GM21390 (cell line): ENCODE measurements around the gene GDF2.

ENCODE experiments used
- ATAC-seq: cut with Tn5 transposase; IDR thresholded peaks from one replicate; pipeline ENCODE4 v1.9.1; 2021; ENCODE audit not compliant: unreplicated experiment

The GDF2 gene

GRCh38 chr10:47322300-47323061 is at the start of gene GDF2:
GDF2 (plus strand) TSS chr10:47322454; CDS start chr10:47322669, 215 bp downstream.
- no peak for ATAC-seq

DNA sequence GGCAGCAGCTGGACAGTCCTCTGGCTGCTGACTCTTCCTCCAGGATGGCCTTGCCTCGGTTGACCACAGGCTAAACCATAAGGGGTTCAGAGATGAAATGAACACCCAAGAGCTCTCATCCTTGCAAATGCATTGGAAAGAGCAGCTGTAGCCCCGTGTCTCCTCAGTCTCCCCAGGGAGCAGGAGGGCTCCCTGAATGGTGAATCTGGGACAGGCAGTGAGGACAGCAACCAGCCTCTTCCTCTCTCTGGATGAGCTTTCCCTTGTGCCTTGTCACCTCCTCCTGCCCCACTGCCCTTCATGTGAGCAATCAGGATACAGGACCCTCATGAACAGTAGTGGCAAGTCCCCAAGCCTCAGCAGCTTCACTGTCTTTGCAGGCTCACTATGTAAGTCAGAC is 46.2 kb upstream of the GDF2 start:
- ATAC-seq: no peak

DNA sequence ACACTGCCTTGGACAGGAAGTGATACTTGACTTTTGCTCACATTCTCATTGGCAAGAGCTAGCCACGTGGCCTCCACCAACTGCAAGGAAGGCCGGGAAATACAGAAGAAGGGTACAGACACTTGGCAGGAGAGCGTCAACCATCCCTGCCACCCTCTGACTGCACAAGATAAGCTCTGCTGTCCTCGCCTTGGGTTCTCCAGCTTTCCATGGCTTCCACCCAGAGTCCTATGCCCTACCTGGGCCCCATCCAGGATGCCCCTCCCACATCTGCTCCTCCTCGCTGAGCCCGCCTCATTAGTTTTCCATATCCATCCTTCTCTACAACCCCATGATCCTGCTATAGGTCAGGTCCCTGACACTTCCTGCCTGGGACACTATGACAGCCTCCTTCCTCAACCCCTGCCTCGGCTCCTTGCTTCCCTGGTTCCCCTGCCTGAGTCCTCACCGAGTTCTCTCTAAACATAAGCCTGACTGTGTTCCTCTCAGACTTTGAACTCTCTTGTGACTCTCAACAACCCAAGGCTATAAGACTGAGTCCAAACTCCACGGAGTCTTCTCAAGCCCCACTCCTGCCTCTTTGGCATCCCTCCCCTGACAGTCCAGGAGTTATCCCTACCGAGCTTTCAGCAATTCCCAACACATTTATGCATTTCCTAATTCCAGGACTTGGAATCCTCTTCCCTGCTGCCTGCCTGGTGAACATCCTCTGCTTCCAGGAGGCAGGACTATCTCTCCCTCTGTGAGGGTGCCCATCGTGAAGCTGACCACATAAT is 45.5 kb upstream of the GDF2 start:
- no peak for ATAC-seq

DNA sequence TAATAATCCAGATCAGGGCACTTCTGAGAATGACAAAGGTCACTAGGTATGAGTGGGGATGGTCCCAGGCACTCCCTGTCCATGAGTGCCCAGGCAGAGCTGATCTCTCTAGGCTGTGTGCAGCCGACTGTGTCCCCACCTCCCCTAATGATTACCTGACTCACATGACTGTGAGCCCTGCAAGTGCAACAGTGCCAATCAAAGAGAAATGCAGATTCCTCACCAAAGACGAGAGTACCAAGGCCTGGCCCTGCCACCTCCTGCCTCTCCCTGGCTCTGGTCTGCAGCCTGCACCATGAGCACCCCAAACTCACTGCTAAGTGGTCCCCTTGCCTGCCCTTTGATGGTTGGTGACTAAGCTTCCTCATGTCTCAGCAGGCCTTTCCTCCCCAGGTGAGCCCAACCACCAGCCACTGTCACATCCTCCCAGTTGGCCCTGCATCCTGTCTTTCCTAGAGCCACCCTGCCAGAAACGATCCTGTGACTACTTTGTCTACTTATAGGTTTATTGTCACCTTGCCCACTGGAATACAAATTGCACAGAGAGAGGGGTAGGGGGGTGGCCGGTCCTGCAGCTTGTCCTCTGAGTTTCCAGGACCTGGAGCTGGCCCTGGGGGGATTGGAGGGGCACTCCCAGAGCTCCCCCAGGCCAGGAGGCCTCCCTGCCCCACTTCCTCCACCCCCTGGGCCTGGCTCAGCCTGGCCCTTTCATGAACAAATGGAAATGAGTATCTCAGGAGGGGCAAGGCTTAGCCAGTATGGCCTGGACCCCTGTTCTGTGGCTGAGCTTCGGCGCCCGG is 44.7 kb upstream of the GDF2 start:
- ATAC-seq: no peak

DNA sequence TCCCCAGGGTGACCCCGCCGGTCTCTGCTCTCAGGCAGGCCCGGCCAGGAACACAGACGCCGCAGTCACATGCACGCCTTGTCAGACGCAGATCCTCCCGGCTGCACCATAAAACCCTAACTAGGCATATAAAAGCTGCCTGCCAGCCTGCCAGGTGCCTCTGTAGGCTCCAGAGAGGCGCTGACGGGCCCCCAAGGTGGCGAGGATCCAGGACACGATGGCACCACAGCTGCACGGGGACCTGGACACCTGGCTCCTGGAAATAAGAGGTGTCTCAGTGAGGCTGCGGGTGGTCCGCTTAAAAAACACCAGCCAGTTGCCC is 44.1 kb upstream of the GDF2 start:
- no peak for ATAC-seq

- ATAC-seq: no peak
Measured at GRCh38 chr10:47278720-47279119, 43.5 kb upstream of the GDF2 start.

DNA sequence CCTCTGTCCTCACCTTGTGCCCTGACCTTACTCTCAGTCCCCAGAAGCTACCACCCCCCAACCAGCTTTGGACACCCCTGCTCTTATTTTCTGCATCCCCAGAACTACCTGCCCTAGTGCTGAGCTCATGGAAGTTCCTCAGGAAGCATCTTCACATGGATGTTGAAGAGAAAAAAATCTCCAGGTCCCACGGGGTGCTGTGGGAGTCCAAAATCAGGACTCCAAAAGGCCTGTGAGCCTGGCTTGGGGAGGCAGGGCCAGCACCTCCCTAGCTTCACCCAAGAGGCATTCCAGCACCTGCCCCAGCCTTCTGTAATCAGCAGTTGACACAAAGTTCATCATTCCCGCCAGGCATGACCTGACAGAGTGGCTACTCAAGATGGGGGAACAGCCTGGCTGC is 43.0 kb upstream of the GDF2 start:
- no peak for ATAC-seq

- no peak for ATAC-seq
Measured at GRCh38 chr10:47282005-47282656, 40.1 kb upstream of the GDF2 start.

DNA sequence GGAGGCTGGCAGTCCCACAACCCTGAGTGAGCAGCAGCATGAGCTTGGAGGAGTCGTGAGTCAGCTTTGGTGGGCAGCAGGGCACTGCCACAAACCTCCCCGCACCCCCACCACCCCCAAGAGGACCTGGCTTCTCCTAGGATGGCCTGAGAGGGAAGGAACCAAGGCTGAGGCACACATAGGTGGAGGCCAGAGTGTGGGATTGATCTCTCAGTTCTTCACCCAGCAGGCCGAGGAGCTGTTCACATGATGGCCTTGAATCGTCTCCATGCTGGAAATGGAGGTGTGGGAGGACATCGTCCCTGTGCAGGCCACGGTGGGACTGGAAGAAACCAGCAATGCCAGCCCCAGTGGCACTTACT is 39.6 kb upstream of the GDF2 start:
- ATAC-seq: no peak

- ATAC-seq: no peak
Measured at GRCh38 chr10:47283101-47283630, 39.1 kb upstream of the GDF2 start.

- ATAC-seq: no peak
Measured at GRCh38 chr10:47283848-47284247, 38.4 kb upstream of the GDF2 start.

DNA sequence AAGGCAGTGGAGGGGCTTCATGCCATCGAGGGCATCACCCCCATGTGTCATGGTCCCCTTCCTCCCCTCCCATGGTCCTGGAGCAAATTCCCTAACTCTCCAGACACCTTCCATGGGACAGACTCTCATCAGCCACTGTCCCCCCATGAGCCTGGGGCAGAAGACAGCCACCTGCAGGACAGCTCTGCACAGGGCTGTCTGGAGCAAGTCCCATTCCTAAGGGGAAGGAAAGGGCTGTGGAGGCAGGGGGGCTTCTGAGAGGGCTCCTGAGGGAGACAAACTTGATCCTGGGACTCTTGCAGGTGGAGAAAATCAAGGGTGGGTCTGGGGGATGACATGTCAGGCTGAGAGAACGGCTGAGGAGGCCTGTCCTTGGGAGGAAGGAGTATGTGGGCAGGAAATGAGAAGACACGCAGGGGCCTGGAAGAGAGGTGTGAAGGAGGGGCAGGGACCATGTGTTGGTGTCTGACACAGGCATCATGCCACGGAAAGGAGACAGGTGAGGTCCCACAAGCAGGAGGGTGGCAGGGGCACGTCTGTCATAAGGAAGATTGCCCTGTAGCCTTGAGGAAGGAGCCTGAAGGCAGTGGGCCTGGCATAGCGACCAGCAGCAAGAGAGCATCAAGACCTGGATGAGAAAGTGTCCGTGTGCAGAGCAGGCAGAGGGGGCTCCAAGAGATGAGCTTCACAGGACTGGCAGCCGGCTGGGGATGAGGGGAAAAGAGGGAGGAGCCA is 36.7 kb upstream of the GDF2 start:
- no peak for ATAC-seq

DNA sequence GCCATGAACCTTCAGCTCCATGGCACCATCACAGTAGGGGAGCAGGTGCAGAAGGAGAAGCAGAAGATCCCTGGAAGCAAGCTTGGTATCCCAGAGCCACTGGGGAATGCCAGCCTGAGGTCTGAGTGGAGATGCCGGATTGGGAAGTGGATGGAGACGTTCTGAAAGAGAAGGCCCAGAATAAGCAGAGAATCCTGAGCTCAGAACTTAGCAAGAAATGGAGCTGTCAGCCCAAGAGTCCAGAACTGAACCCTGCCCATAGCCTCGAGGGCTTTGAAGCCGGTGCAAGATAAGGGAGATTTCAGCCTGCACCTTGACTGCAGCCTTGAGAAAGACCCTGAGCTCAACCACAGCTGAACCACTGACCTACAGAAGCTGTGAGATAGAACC is 36.1 kb upstream of the GDF2 start:
- no peak for ATAC-seq

GRCh38 chr10:47286591-47287315 is 35.5 kb upstream of the GDF2 start:
- ATAC-seq: no peak

GRCh38 chr10:47287365-47287802 is 34.9 kb upstream of the GDF2 start:
- ATAC-seq: no peak

GRCh38 chr10:47287805-47288204 is 34.4 kb upstream of the GDF2 start:
- no peak for ATAC-seq

DNA sequence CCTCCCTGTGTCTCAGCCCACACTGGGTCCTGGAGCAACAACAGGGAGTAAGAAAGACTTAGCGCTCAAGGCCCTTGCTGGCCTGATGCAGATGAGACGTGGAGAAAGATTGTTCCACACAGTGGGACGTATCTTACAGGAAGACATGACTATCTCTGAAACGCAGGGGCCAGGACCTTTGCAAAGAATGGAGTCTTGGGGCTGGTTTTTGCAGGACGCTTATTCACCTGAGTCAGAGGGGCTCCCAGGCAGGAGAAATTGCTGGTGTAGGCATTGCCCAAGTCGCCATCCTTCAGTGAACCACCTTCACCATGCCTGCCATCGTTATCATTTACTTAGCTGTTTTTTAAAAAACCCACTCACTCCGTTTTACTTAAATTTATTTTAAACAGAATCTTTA is 34.0 kb upstream of the GDF2 start:
- ATAC-seq: no peak

DNA sequence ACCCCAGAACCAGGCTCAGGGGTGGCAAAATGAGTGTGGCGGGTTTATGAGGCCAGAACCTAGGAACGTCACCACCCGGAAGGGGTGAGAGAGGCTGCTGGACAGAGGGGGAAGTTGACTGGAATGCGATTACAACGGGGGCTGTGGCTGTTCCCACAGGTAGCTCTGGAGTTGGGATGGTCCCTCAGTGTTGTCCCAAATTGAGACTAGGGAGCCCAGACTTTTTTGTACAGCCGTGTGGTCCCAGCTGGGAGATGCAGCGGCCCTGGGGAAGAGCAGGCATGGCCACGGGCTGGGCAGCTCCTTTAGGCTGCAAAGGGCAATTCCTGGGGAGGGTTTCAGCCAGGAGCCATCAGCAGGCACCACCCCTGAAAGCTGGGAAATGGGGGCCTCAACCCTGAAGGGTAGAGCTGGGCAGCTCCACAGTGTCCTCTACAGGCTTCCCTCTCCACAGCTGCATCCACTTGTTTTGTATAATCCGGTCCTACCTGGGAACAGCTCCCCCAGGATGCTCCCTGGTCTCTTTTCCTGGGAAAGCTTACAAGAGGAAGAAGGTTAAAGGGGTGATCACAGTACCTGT is 33.2 kb upstream of the GDF2 start:
- ATAC-seq: no peak

- no peak for ATAC-seq
Measured at GRCh38 chr10:47289921-47290320, 32.3 kb upstream of the GDF2 start.
